HEK293 (cell line): ENCODE data around the gene CPA4.
A peak's percentile ranks its signal among the peaks of the same experiment; 100 is the strongest.

Source experiments
- HOXA7 ChIP-seq: sonication (generic); formaldehyde crosslinking; IDR thresholded peaks from 2 replicates; pipeline ENCODE4 v1.8.1; 2022; ENCODE audit warnings: missing genetic modification reagents, borderline replicate concordance
- OVOL3 ChIP-seq: fragments of 450-650 bp; formaldehyde crosslinking; IDR thresholded peaks from 2 replicates; pipeline ENCODE4 v1.5.1; 2016; ENCODE audit warnings: missing biosample characterization, missing genetic modification characterization
- TCF7L2 ChIP-seq: IDR thresholded peaks from 2 replicates; pipeline ENCODE4 v1.6.1; 2011; ENCODE audit warnings: low read depth, mild to moderate bottlenecking, inconsistent platforms, low read length, moderate library complexity, borderline replicate concordance
- ZBTB17 ChIP-seq: fragments of 450-650 bp; formaldehyde crosslinking; IDR thresholded peaks from 2 replicates; pipeline ENCODE4 v1.5.1; 2016; ENCODE audit warnings: missing biosample characterization, missing genetic modification characterization
- ZFP3 ChIP-seq: fragments of 450-650 bp; formaldehyde crosslinking; IDR thresholded peaks from 2 replicates; pipeline ENCODE4 v1.5.1; 2016; ENCODE audit warnings: low read depth, missing biosample characterization, missing genetic modification characterization
- ZNF174 ChIP-seq: fragments of 450-650 bp; formaldehyde crosslinking; IDR thresholded peaks from 2 replicates; pipeline ENCODE4 v1.5.0; 2017; ENCODE audit warnings: missing biosample characterization, mild to moderate bottlenecking, missing genetic modification characterization
- ZNF239 ChIP-seq: fragments of 450-650 bp; formaldehyde crosslinking; IDR thresholded peaks from 2 replicates; pipeline ENCODE4 v1.5.1; 2016; ENCODE audit warnings: missing biosample characterization, missing genetic modification characterization
- ZNF701 ChIP-seq: fragments of 450-650 bp; formaldehyde crosslinking; IDR thresholded peaks from 2 replicates; pipeline ENCODE4 v1.5.1; 2016; ENCODE audit warnings: missing biosample characterization, missing genetic modification characterization
- ZNF830 ChIP-seq: fragments of 450-650 bp; IDR thresholded peaks from 2 replicates; pipeline ENCODE4 v1.5.0; 2018; ENCODE audit warnings: missing biosample characterization, missing genetic modification characterization, low read depth, mild to moderate bottlenecking, moderate library complexity
- TF ChIP-seq, protein P1 (sequence below): fragments of 450-650 bp; formaldehyde crosslinking; IDR thresholded peaks from 2 replicates; pipeline ENCODE4 v1.5.1; 2016; ENCODE audit warnings: missing biosample characterization, missing genetic modification characterization
- TF ChIP-seq, protein P2 (sequence below): fragments of 450-650 bp; IDR thresholded peaks from 2 replicates; pipeline ENCODE4 v1.5.1; 2018; ENCODE audit warnings: missing biosample characterization, missing genetic modification characterization

GRCh38 chr7:130356121-130356875 lies 63.3 kb downstream of the CPA4 start:
- TF ChIP-seq ZNF174 (tag by site-specific recombination), result no peak
- TF ChIP-seq, protein P1, sequence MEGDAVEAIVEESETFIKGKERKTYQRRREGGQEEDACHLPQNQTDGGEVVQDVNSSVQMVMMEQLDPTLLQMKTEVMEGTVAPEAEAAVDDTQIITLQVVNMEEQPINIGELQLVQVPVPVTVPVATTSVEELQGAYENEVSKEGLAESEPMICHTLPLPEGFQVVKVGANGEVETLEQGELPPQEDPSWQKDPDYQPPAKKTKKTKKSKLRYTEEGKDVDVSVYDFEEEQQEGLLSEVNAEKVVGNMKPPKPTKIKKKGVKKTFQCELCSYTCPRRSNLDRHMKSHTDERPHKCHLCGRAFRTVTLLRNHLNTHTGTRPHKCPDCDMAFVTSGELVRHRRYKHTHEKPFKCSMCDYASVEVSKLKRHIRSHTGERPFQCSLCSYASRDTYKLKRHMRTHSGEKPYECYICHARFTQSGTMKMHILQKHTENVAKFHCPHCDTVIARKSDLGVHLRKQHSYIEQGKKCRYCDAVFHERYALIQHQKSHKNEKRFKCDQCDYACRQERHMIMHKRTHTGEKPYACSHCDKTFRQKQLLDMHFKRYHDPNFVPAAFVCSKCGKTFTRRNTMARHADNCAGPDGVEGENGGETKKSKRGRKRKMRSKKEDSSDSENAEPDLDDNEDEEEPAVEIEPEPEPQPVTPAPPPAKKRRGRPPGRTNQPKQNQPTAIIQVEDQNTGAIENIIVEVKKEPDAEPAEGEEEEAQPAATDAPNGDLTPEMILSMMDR (tag by site-specific recombination), result no peak
- no peak for TF ChIP-seq ZFP3 (tag by site-specific recombination)
- TF ChIP-seq, protein P2, sequence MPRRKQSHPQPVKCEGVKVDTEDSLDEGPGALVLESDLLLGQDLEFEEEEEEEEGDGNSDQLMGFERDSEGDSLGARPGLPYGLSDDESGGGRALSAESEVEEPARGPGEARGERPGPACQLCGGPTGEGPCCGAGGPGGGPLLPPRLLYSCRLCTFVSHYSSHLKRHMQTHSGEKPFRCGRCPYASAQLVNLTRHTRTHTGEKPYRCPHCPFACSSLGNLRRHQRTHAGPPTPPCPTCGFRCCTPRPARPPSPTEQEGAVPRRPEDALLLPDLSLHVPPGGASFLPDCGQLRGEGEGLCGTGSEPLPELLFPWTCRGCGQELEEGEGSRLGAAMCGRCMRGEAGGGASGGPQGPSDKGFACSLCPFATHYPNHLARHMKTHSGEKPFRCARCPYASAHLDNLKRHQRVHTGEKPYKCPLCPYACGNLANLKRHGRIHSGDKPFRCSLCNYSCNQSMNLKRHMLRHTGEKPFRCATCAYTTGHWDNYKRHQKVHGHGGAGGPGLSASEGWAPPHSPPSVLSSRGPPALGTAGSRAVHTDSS (tag by site-specific recombination), result no peak
- no peak for TF ChIP-seq HOXA7 (CRISPR knock-in tag)
- no peak for TF ChIP-seq ZNF830 (tag by site-specific recombination)
- no peak for TF ChIP-seq ZNF239 (tag by site-specific recombination)
- TF ChIP-seq TCF7L2, result no peak
- TF ChIP-seq OVOL3 (tag by site-specific recombination), result no peak
- TF ChIP-seq ZNF701 (tag by site-specific recombination), result no peak
- peak; percentile 53; the same call in 1 of the 2 replicates for TF ChIP-seq ZBTB17 (tag by site-specific recombination)
